ENCODE data around the gene ADGRG7. TPM values are rescaled to one million over a fixed set of nuclear protein-coding genes. Genes with fewer than 3 reads are reported as not detected.

ADGRG7 gene
- polyA plus RNA-seq, 1 donor (not counting 4 experiments of a cell fraction or from before 2014, with no cell fraction given) = 0.03 TPM

- Histone ChIP-seq H2AFZ (ENCODE audit: control insufficient read depth, low read length) (no peak overlapping the region), H3K27ac (ENCODE audit: control insufficient read depth, insufficient read depth, low read length) (no peak overlapping the region), H3K79me2 (ENCODE audit: control insufficient read depth, insufficient read depth, low read length) (no peaks in the 10 kb centered on the region), H3K4me3 (ENCODE audit: control insufficient read depth in 2 of 3, extremely low read depth in 1 of 3, insufficient read depth in 2 of 3, low read depth in 1 of 3, low read length in 3 of 3) (no peak overlapping the region), H3K9ac (ENCODE audit: control insufficient read depth, extremely low read depth, insufficient read depth, low read length) (no peak overlapping the region), H3K36me3 (ENCODE audit: control insufficient read depth in 2 of 2, extremely low read depth in 1 of 2, insufficient read depth in 2 of 2, low read length in 2 of 2) (no peaks in the 10 kb centered on the region), H4K20me1 (ENCODE audit: control insufficient read depth, extremely low read depth, insufficient read depth, low read length) (no peaks in the 10 kb centered on the region), H3K4me1 (ENCODE audit: control insufficient read depth, extremely low read depth, insufficient read depth, low read length) (no peaks in the 10 kb centered on the region), H3K4me2 (ENCODE audit: control insufficient read depth, extremely low read depth, insufficient read depth, low read depth, low read length) (no peak overlapping the region), H3K27me3 (ENCODE audit: control insufficient read depth, extremely low read depth, insufficient read depth, low read length) (no peaks in the 10 kb centered on the region), H3K9me1 (ENCODE audit: control insufficient read depth, extremely low read depth, insufficient read depth, low read length) (no peaks in the 10 kb centered on the region), H3K9me3 (ENCODE audit: control insufficient read depth, low read depth, low read length) (no peaks in the 10 kb centered on the region)
- DNase-seq (ENCODE audit: low read depth, low spot score) (no peak), FAIRE-seq (no peak)
- dilution Hi-C loops (cut with MboI; ENCODE audit: extremely low pct_ligation_motif_present, low sequenced_read_pairs) = no loop called here
- no peak for TF ChIP-seq EZH2 (IDR thresholded peaks at IDR 0.05; ENCODE audit: low read length)
- no peak for TF ChIP-seq CTCF (optimal IDR thresholded peaks at IDR 0.05 in 1 of 3, IDR thresholded peaks at IDR 0.05 in 1 of 3, conservative IDR thresholded peaks at IDR 0.05 in 1 of 3; ENCODE audit: extremely low read depth in 1 of 3, insufficient read depth in 2 of 3, low read length in 3 of 3)
These were observed 562 bp downstream of the ADGRG7 start for GRCh38 chr3:100609963-100610362.

- Histone ChIP-seq H3K4me2 (ENCODE audit: control insufficient read depth, extremely low read depth, insufficient read depth, low read depth, low read length) (no peak overlapping the region), H3K27me3 (ENCODE audit: control insufficient read depth, extremely low read depth, insufficient read depth, low read length) (no peaks in the 10 kb centered on the region), H3K9me1 (ENCODE audit: control insufficient read depth, extremely low read depth, insufficient read depth, low read length) (no peaks in the 10 kb centered on the region), H3K9ac (ENCODE audit: control insufficient read depth, extremely low read depth, insufficient read depth, low read length) (no peak overlapping the region), H3K9me3 (ENCODE audit: control insufficient read depth, low read depth, low read length) (no peaks in the 10 kb centered on the region), H3K36me3 (ENCODE audit: control insufficient read depth in 2 of 2, extremely low read depth in 1 of 2, insufficient read depth in 2 of 2, low read length in 2 of 2) (no peaks in the 10 kb centered on the region), H3K4me3 (ENCODE audit: control insufficient read depth in 2 of 3, extremely low read depth in 1 of 3, insufficient read depth in 2 of 3, low read depth in 1 of 3, low read length in 3 of 3) (no peak overlapping the region), H3K79me2 (ENCODE audit: control insufficient read depth, insufficient read depth, low read length) (no peaks in the 10 kb centered on the region), H2AFZ (ENCODE audit: control insufficient read depth, low read length) (no peak overlapping the region), H3K27ac (ENCODE audit: control insufficient read depth, insufficient read depth, low read length) (no peak overlapping the region), H3K4me1 (ENCODE audit: control insufficient read depth, extremely low read depth, insufficient read depth, low read length) (no peaks in the 10 kb centered on the region), H4K20me1 (ENCODE audit: control insufficient read depth, extremely low read depth, insufficient read depth, low read length) (no peaks in the 10 kb centered on the region)
- no peak for DNase-seq (ENCODE audit: low read depth, low spot score)
- no peak for FAIRE-seq
- dilution Hi-C loops (cut with MboI; ENCODE audit: extremely low pct_ligation_motif_present, low sequenced_read_pairs) = no loop called here
- TF ChIP-seq EZH2 (IDR thresholded peaks at IDR 0.05; ENCODE audit: low read length) (no peak), CTCF (optimal IDR thresholded peaks at IDR 0.05 in 1 of 3, IDR thresholded peaks at IDR 0.05 in 1 of 3, conservative IDR thresholded peaks at IDR 0.05 in 1 of 3; ENCODE audit: extremely low read depth in 1 of 3, insufficient read depth in 2 of 3, low read length in 3 of 3) (no peak)
These were observed 1.8 kb downstream of the ADGRG7 start for GRCh38 chr3:100611221-100611620.

Data from keratinocyte (primary cell).